ENCODE results near the gene ST6GALNAC4.
A peak's percentile ranks its signal among the peaks of the same experiment; 100 is the strongest.

ST6GALNAC4 gene

GRCh38 chr9:127910613-127911205 is 6.1 kb downstream of the ST6GALNAC4 start:
- no peak for DNase-seq

GRCh38 chr9:127909839-127910273 is 7.0 kb downstream of the ST6GALNAC4 start:
- no peak for DNase-seq

GRCh38 chr9:127908660-127908926 is 8.2 kb downstream of the ST6GALNAC4 start:
- no peak for DNase-seq

- DNase-seq, result no peak
These were observed 8.8 kb downstream of the ST6GALNAC4 start for GRCh38 chr9:127907867-127908659.

- DNase-seq, result no peak
These were observed 11.1 kb downstream of the ST6GALNAC4 start for GRCh38 chr9:127905788-127906191.

GRCh38 chr9:127905004-127905728 is 11.7 kb downstream of the ST6GALNAC4 start:
- DNase-seq, result no peak

- DNase-seq, result no peak
These were observed 12.3 kb downstream of the ST6GALNAC4 start for GRCh38 chr9:127904561-127905003.

- DNase-seq, result peak; percentile 78
These were observed 13.0 kb downstream of the ST6GALNAC4 start for GRCh38 chr9:127903557-127904475.

- peak; percentile 81 for DNase-seq
These were observed 17.5 kb downstream of the ST6GALNAC4 start, which contains the start of gene ST6GALNAC6 for GRCh38 chr9:127899128-127899943. ST6GALNAC6 (minus strand) TSS chr9:127899603; CDS start chr9:127897981, 1,622 bp downstream.

GRCh38 chr9:127898433-127899127 is 18.3 kb downstream of the ST6GALNAC4 start:
- DNase-seq, result peak; percentile 74

GRCh38 chr9:127897193-127897692 is 19.6 kb downstream of the ST6GALNAC4 start:
- DNase-seq, result peak; percentile 90

GRCh38 chr9:127896395-127897192 is 20.2 kb downstream of the ST6GALNAC4 start:
- no peak for DNase-seq

GRCh38 chr9:127895811-127896210 is 21.0 kb downstream of the ST6GALNAC4 start:
- no peak for DNase-seq

GRCh38 chr9:127893392-127893791 is 23.4 kb downstream of the ST6GALNAC4 start:
- DNase-seq, result no peak

GRCh38 chr9:127892831-127893230 is 24.0 kb downstream of the ST6GALNAC4 start:
- DNase-seq, result no peak

- DNase-seq, result no peak
These were observed 26.8 kb downstream of the ST6GALNAC4 start for GRCh38 chr9:127890053-127890452.

GRCh38 chr9:127887792-127888191 is 29.0 kb downstream of the ST6GALNAC4 start:
- no peak for DNase-seq

GRCh38 chr9:127886401-127886972 is 30.4 kb downstream of the ST6GALNAC4 start:
- no peak for DNase-seq

- DNase-seq, result no peak
These were observed 31.1 kb downstream of the ST6GALNAC4 start for GRCh38 chr9:127885508-127886281.

Data from right forelimb (tissue), 1 donor.